GM06990 (cell line): ENCODE measurements around the gene RBM17.

Experiments
- DNase-seq: peaks from one replicate; pipeline ENCODE4 v3.0.0-alpha.2; 2011; ENCODE audit not compliant: insufficient read length; ENCODE audit errors: extremely low read depth
- H3K27me3 ChIP-seq: replicated peaks from 2 replicates; pipeline ENCODE4 v1.6.0; 2011; ENCODE audit warnings: low read length; ENCODE audit not compliant: control insufficient read depth, insufficient read depth
- H3K36me3 ChIP-seq: 2 replicates; pipeline ENCODE4 v1.5.1; 2011; ENCODE audit warnings: low read length; ENCODE audit not compliant: control insufficient read depth, insufficient read depth
- H3K4me3 ChIP-seq: replicated peaks from 2 replicates; pipeline ENCODE4 v1.5.1; 2011; ENCODE audit warnings: low read depth, mild to moderate bottlenecking, control low read depth, low read length
- TF ChIP-seq, protein P1 (sequence below): IDR thresholded peaks from 2 replicates; pipeline ENCODE4 v1.5.1; 2011; ENCODE audit warnings: low read length, control low read depth, mild to moderate bottlenecking, inconsistent platforms; ENCODE audit not compliant: insufficient read depth, poor library complexity, severe bottlenecking

RBM17 gene

DNA sequence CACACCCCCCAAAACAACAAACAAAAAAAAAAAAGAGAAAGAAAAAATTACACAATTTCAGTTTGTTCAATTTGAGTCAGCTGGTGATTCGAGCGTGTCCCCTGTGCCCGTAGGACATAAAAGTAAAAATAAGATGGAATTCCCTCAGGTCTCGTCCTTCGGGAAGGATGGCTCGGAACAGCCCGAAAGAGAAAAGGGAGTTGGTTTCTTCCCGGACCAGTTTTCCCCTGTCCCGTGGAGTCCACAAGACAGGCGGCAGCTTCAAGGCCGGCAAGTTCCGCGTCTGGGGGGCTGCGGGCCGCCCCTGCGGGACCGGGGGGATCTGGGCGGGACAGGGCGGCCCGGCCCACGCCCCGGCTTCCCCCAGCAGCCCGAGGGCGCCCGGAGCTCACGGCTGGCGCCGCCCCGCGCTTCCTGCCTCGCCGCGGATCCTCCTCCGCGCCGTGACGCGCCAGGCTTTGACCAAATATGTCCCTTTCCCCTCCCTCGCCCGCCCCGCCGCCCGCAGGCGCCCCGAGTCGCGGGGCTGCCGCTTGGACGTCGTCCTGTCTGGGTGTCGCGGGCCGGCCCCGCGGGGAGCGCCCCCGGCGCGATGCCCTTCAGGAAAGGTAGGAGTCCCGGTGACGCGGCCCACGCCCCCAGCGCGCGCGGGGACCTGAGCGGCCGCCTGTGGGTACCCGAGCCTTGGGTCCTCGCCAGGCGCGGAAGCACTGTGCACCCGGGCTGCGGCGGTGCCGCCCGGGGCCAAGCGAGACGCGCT, 55.8 kb downstream of the RBM17 start:
- Histone ChIP-seq H3K27me3 (no peaks in the 10 kb centered on the region), H3K4me3 (peak overlapping the region; percentile 65), H3K36me3 (no peaks in the 10 kb centered on the region; the same call in 1 of the 2 replicates)
- peak; percentile 93 for DNase-seq
- TF ChIP-seq, protein P1, sequence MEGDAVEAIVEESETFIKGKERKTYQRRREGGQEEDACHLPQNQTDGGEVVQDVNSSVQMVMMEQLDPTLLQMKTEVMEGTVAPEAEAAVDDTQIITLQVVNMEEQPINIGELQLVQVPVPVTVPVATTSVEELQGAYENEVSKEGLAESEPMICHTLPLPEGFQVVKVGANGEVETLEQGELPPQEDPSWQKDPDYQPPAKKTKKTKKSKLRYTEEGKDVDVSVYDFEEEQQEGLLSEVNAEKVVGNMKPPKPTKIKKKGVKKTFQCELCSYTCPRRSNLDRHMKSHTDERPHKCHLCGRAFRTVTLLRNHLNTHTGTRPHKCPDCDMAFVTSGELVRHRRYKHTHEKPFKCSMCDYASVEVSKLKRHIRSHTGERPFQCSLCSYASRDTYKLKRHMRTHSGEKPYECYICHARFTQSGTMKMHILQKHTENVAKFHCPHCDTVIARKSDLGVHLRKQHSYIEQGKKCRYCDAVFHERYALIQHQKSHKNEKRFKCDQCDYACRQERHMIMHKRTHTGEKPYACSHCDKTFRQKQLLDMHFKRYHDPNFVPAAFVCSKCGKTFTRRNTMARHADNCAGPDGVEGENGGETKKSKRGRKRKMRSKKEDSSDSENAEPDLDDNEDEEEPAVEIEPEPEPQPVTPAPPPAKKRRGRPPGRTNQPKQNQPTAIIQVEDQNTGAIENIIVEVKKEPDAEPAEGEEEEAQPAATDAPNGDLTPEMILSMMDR = no peak

DNA sequence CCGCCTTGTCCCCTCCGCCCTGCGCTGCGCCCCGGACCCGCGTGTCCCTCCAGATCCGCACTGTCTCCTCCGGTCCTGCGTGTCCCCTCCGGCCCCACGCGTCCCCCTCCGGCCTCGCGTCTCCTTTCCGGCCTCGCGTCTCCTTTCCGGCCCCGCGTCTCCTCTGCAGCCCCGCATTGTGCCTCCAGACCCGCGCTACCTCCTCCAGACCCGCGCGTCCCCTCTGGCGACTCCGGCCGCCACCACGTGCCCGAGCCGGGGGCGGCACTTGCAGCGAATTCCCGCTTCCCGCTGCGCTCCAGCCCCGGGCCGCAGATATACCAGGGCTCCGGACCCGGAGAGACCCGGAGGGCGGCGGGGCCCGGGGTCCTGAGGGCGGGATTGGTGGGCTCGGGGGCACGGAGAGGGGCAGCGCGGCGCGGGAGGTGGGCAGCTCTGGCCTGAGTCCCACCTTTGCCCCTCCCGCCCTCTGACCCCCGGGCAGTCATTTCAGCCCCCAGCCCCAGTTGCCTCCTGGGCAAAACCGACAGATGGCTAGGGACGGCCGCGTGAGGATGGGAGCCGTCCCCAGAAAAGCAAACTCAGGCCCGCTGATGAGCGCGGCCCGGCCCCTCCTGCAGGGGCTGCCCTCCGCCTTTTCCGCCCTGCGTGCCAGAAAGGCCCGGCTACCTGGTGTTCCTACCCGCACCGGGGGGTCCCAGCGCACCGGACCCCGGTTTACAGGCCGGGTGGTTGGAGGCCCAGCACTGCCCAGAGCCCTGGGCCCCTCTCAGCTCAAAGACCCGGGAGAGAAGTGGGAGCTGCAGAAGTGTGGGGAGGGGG, 56.5 kb downstream of the RBM17 start:
- H3K4me3 ChIP-seq = peak overlapping the region; percentile 65
- DNase-seq = no peak
- TF ChIP-seq, protein P1 = no peak
- H3K27me3 ChIP-seq = no peaks in the 10 kb centered on the region
- H3K36me3 ChIP-seq = no peaks in the 10 kb centered on the region; the same call in 1 of the 2 replicates

DNA sequence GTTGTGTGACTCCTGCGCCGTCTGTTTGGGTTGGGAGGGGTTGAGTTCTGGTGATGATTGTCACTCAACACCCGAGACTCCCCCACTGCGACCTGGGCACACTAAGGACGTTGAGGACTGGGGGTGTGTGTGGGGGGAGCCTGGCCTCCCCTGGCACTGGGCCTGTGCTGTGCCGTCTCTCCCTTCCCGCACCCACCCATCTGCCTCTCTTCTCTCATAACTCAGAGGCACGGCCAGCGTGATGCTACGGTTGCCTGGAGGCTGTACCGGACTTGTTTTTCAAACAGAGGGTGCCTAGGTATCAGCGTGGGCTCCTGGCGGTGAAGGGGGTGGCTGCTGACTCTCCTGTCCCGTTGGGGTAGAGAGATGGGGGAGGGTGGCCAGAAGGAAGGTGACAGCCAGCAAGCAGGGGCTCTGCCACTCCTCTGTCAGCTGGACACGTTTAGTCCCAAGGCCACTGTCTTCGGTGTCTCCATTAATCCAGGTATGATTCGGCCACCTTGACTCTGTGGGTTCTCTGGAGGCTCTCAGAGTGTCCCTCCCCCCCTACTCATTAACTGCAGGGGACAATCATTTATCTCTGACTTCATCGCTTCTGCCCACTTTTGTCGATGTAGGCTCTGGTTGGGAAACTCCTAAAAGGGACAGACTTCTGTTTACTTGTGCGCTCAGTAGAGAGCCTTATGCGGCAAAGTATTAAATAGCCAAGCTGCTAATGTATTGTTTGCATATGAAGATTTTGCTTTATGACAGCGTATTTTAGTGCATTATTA, 57.4 kb downstream of the RBM17 start:
- no peak for DNase-seq
- Histone ChIP-seq H3K27me3 (no peaks in the 10 kb centered on the region), H3K4me3 (peak overlapping the region; percentile 65)

DNA sequence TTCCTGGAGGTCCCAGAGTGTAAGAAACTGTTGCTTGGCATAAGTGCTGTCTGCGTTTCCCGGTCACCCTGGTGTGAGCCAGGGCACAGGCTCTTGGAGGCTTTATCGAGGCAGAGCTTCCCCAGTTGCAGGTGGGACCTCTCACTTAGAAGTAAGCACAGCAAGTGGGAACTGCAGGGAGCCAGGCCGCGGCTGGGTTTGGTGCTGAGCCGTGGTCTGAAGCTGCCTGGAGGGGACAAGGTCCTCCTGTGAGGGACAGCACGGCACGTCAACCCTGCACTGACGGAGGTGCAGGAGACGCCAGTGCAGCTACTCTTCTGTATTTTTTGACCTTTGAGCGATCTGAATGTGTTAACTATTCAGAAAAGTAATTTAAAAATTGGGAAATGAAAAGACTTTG, 58.1 kb downstream of the RBM17 start:
- TF ChIP-seq, protein P1 = no peak
- no peak for DNase-seq
- Histone ChIP-seq H3K27me3 (no peaks in the 10 kb centered on the region), H3K4me3 (no peak overlapping the region), H3K36me3 (no peaks in the 10 kb centered on the region; the same call in 1 of the 2 replicates)

More for the DNA sequence above, 57.4 kb downstream of the RBM17 start:
- no peaks in the 10 kb centered on the region; the same call in 1 of the 2 replicates for H3K36me3 ChIP-seq
- TF ChIP-seq, protein P1 = no peak

DNA sequence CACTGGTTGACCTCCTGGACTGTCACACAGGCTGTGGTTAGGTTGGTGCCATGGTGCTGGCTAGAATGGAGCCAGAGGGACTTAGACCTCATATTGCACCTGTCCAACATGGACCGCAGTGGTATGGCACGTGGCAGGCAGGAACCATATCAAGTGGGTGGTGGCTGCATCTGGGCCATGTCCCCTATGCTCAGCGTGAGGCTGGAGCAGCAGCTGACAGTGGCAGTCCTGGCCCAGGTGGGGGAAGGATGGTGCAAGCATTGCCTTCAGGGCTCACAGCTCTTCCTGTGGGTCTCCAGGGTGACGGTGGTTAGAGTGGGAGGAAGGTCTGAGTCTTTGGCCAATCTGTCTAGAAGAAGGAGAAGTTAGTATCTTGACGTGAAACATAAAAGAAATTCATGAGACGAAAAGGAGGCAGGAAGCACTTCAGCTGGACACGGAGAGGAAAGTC, 59.4 kb downstream of the RBM17 start:
- Histone ChIP-seq H3K36me3 (no peaks in the 10 kb centered on the region; the same call in 1 of the 2 replicates), H3K4me3 (no peak overlapping the region), H3K27me3 (no peaks in the 10 kb centered on the region)
- DNase-seq = no peak
- TF ChIP-seq, protein P1 = no peak
